GM19043 (cell line): ENCODE results near the gene TMEM109.

Experiments used
- ATAC-seq: cut with Tn5 transposase; IDR thresholded peaks from one replicate; pipeline ENCODE4 v1.9.1; 2021; ENCODE audit warnings: low read depth; ENCODE audit not compliant: unreplicated experiment

TMEM109 gene

DNA sequence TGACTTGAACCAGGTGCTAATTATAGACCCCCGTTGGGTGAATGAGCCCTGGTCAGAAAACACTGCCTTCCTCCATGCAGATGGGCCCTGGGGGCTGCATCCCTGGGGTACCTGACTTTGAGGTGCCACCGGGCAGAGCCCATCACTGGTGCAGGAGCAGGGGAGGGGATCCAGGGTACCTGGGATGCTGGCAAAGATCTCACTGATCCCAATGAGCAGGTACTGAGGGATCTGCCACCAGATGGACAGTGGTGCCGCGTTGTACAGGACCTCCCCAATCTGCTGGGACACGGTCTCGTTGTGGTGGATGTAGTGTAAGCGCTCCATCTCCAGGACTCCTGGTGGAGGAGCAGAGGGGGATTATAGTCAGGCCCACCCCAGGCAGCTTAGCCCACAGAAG, 25.3 kb downstream of the TMEM109 start:
- ATAC-seq, result no peak

DNA sequence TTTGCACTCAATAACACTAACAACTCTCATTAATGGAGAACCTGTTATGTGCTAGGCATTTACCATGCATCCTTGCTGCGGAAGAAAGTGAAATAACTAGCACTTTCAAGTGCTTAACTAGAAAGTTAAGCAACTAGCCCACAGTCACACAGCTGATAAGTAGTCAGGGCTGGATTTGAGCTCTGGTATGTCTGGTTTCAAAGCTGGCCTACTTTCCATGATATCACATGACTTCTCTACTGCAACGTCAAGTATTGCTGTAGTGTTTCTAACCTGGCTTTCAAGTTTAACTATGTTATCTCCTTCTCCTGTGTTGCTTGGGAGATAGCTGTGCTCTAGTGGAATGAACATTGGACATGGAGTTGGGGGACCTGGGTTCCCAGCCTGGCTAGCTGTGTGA, 25.9 kb downstream of the TMEM109 start:
- ATAC-seq, result no peak

DNA sequence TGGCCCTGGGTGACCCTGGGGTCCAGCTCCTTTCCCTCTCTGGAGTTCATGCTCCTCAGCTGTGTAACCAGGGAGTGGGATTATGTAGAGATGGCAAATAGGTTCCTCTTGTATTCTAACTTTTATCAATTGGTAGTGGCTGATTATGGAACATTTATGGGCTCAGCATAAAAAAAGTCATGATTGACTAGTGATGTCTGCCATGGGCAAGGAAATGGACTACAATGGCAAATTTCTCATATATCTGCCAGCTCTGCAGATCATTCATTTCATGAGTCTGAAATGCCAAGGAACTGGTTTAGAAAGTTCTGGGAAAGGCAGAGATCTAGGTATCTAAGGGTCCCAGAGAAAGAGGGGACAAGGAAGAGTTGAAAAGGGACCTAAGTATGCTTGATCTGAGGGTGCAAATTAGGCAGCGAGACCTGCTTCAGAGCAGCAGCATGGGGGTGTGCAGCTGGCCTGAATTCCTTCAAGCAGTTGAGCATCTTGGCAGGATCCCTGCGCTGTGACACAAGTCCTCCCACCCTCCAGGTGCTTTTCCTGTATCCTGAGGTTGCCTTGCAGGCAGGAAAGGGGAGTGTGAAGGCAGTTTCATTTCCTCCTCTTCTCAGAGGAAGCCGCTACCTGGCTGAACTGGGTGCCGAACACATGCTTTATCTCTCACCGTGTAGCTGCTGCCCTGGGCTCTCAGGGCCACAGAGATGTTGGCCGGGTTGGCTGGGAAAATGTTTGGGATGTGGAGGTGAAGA, 27.6 kb downstream of the TMEM109 start:
- ATAC-seq, result no peak

DNA sequence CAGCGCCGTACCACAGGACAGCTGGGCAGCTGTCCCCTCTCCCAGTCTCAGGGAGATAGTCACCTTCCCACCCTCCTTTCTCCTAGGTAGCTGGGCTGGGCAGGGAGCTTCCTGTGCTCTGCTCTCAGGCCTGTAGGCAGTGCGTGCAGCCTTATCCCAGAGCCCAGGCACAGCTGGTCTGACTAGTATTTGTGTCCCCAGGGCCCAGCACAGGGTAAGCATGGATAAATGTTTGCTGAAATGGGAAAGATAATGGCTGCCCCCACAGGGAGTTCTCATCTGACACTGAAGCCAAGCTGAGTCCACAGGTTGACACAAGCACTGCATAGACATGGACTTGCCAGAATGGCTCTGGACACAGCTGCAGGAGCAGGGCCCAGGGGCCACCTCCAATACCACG, 28.3 kb downstream of the TMEM109 start:
- ATAC-seq, result no peak

DNA sequence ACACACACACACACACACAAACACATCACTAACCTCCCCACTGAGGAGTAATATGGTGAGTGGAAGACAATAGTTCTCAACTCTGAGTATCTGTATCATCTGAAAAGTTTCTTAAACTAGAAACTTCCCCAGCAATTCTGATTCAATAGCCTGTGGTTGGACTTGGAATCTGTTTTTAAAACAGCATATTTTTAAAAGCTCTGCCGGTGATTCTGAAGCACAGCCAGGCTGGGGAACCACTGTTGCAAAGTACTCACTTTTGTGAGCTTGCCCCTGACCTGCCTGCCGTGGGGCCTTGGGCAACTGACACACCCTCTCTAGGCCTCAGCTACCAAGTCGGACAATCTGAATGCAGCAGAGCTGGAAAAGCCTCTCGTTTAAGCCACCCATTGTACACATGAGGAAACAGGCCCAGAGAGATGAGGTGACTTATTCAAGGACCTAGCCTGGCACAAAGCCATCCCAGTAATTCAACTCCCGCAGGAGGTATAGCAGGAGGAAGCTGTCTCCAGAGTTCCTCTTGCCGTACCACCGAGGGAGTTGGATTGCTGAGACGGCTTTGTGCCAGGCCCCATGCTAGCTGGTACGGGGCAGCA, 29.1 kb downstream of the TMEM109 start:
- no peak for ATAC-seq

DNA sequence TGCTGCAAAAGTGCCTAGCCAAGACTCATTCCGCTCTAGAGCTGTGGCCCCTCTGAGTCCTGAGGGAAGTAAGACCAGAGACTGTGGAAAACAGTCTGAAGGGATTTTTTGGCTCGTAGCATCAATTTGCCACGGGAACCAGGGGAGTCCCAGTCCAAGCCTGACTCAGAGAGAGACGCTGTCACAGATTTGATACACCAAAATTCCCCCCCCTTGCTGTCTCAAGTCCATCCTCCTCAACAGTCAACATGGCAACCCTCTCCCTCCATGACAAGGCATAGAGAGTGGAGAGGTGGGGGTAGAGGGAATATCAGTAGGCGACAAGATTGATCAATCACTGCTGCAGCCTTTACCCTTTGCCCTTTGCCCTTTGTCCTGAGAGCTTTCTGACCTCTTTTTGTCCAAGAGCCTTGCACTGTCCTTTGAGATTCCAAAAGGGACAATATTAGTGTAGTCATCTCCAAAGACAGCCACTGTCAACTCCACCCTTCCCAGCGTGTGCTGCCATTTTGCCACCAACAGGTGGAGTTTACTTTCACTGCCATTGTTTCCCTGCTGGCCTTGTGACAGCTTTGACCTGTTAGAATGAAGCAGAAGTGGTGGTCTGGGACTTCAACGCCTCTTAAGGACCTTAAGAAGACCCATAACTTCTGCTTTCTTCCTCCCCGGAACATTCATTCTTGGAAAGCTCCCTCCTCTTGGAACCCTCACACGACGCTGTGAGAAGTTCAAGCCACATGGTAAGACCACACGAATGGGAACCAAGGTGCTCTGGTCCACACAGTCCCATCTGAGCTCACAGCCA, 30.7 kb downstream of the TMEM109 start:
- no peak for ATAC-seq

DNA sequence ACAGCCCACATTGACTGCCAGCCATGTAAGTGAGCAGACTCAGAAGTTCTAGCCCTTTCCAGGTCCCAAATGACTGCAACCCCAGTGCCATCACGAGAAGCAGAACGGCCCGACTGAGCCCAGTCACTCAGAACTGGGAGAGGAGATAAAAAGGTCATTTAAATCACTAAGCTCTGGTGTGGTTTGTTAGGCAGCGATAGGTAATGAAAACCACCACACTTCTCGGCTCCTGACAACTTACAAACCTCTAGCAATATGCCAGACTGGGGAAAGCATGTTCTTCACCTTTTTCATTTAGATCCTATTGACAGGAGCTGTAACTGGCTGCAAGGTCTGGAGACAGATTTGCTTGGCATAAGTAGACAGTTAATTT, 31.3 kb downstream of the TMEM109 start:
- ATAC-seq, result no peak

DNA sequence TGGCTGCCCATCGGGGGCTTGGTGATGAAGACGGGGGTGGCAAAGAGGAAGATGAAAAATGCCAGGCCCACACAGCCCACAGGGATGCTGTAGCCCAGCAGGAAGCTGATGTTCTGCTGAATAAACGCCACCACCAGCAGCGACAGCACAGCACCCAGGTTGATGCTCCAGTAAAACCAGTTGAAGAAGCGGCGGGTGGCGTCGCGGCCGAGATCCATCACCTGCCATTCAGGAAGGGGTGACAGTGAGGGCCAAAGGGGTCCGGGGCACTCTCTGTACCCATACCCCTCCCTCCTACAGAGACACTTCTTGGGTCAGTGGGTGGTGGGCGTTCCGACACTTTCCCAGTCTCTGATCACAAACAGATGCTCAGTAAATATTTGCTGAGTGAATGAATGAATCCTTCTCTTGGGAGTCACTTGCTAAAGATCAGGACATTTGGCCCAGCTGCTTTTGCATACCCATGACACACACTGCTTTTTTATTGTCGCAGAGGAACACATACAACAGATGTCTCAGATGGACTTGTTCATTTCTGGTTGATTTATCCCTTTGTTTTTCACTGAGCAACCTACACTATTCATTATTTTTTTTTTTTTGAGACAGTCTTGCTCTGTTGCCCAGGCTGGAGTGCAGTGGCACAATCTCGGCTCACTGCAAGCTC, 32.8 kb downstream of the TMEM109 start:
- ATAC-seq, result no peak

DNA sequence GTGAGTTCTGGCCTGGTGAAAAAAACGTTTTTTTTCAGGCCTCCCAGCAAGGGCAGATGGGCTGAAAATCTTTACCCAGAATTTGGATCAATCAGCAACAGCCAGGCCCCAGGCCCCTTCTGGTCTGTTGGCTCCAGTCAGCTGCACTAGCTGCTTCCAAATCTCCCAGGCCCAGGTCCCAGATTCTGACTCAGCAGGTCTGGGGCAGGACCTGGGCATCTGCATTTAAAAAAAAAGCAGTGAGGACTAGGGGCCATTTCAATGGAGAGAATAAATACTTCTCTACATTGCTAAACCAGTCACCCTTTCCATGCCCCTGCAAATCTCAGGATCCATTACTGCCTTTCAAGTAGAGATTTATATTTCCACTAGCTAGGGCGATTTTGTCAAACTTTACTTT, 33.7 kb downstream of the TMEM109 start:
- ATAC-seq, result no peak

DNA sequence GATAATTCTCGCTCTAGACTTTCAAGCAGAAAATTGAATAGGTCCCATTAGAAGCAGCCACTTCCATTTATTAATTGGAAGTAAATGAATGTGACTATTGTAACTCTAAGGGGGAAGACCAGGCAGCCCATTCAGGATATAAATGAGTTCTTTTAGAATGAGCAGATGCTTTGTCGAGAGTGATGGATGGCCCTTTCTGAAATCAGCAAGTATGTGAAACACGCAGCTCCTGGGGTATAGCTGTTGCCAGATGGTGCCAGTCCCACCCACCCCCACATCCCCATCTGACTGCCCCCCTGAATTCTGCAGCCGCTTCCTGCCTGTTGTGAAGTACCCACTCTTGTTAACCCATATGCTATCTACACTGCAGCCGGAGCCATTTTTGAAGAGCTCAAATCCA, 34.3 kb downstream of the TMEM109 start:
- no peak for ATAC-seq

DNA sequence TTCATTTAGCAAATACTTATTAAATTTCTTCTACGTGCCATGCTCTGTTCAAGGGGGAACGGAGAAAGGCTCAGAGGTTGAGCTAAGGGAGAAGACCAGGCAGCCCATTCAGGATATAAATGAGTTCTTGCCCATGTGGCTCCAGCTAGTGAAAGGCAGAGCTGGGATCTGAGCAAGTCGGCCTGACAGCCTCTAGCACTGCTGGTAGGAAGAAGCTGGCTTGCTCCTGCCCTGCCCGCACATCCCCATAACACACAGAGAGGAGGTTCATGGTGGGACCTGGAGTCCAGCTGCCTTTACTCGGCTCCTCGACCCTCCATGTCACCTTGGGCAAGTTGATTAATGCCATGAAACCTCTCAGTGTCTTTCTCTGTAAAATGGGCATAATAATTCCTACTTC, 36.1 kb downstream of the TMEM109 start:
- no peak for ATAC-seq

DNA sequence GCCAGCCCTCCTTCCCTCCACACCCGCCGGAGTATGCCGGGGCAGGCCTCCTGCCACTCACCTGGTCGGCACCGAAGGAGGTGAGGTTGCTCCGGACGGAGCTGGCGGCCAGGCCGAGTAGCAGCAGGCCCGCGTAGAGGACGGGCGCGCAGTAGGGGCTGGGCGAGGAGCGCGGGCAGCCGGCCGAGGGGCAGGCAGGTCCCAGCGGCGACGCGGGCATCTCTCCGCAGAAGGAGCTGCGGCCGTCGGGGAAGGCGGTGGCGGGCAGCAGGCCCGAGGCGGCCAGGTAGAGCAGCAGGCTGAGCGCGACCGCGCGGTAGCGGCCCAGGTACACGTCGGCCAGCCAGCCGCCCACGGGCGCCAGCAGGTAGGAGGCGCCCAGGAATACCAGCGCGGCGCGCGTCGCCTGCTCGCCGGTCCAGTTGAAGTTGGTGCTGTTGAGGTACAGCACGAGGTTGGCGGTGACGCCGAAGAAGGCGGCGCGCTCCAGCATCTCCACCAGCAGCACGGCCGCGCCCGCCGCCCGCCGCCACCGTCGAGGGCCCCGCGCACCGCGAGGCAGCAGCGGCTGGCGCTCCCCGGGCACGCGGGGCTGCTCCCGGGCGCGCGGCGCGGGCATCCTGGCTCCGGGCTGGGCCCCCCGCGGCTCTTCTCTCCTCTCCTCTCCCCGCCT, 37.1 kb downstream of the TMEM109 start:
- ATAC-seq, result no peak

DNA sequence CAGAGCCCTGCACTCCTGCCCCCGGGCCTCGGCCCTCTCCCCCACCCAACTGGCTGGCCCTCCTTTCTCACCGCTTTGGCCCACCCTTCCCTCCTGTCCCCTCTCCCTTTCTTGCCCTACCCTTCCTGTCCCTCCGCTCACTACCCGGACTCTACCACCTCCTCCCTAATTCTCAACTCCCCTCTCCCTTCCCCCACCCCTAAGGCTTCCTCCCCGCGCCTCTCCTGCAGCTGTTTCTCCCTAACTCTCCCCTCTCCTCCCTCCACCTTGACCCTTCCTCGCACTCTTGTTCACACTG, 37.6 kb downstream of the TMEM109 start:
- no peak for ATAC-seq

DNA sequence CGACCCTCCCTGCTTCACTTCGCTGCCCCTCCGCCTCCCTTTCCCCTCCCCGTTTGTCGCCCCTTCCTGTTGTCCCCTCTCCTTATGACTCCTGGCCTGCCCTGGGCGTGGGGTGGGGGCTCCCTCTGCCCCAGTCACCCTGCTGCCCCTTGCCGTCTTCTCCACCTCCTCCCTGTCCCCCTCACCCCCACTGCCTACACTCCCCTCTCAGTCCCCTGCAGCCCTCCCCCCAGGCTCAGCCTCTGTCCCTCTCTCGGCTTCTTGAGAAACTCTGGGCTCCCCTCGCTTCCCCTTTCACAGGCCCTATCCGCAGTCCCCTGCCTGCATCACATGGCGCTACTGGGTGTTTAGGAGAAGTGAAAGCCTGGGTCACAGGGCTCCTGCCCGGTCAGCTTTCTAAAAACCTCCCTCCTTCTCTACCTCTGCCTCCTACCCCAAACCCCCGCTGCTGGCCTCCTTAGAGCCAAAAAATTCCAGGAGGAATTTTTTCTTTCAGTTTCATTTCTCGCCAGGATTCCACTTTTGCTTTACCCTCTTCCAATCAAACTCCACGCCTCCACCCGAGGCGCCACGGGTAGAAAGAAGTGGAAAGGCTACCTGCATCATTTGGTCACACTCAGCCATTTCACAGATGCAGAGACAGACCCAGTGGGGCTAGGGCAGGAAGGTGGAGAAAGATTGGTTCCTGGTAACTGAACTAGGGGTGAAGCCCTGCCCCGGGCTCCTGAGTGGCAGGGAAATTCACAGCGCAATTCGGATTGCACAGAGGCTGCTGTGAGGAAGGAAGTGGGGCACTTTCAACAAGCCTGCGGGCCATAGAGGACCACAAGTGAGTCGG, 38.2 kb downstream of the TMEM109 start, which contains the start of gene SLC15A3:
Gene SLC15A3 (minus strand): TSS at position 273 of the 838 bp plus-strand sequence. CDS start 625 bp downstream, outside the sequence.
- ATAC-seq, result peak; percentile 79

DNA sequence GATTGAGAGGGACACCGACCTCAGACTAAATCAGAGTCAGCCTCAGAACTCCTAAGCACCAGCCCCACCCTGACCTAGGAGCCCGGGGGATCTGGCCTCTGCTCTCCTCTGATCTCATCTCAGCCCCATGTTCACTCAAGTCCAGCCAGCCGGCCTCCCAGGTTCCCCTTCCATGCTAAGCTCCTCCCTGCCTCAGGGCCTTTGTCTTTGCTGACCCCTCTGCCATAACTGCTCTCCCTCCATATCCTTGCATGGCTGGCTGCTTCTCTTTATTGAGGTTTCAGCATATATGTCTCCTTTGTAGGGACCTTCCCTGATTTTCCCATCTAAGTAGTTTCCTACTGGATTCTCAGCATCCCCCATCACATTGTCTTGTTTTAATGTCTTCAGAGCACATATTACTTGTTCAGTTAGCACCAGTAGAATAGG, 38.8 kb downstream of the TMEM109 start:
- ATAC-seq, result peak; percentile 1

DNA sequence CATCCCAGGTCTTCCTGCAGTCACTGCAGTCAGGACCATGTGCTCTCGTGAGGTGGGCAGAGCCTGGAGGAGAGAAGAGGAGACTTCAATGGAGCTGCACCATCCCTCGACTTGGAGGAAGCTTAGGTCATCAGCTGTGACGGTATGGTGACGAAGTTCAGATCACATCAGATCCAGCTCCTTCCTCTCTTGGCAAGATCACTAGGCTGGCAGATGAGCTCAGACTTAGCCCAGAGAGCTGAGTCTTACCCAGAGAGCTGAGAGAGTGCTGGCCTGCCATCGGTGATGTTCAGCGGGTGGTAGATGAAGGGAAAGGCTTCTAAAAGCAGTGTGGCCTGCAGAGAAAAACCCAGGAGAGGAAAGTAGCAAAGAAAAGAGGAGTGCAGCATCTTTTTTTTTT, 39.8 kb downstream of the TMEM109 start:
- ATAC-seq, result no peak

DNA sequence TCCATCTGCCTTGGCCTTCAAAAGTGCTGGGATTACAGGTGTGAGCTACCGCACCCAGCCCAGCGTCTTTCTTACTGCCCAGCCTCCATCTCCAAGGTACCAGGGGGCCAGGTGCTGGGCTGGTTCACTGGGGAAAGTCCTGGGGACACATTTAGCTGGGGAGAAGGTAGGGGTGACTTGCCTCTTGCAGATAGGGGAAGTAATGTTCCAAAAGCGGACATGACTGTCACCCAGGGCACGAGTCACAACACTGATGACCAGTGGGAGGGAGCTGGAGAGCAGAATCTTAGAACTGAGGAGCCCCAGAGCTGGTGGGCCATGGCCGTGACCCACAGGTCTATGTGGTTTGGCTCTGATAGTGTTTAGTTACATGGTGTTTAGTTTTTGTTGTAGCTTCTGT, 40.5 kb downstream of the TMEM109 start:
- ATAC-seq, result no peak

DNA sequence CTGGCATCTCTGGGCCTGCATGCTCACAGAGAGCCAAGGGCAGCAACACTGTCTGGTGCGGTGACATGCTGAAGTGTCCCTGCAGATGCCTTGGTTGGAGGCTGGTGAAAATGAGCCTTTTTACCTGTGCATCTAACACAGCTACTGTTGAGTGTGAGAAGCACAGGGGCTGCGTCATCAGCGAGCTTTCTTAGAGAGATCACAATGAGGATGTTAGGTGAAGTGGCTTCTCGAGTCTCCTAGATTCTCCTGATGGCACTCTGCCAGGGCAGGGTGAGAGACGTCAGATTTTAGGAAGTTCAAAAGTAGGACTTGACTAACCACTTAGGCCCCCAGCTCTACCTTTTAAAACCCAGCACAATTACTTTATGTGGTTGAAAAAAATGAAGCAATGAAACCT, 41.6 kb downstream of the TMEM109 start:
- no peak for ATAC-seq

DNA sequence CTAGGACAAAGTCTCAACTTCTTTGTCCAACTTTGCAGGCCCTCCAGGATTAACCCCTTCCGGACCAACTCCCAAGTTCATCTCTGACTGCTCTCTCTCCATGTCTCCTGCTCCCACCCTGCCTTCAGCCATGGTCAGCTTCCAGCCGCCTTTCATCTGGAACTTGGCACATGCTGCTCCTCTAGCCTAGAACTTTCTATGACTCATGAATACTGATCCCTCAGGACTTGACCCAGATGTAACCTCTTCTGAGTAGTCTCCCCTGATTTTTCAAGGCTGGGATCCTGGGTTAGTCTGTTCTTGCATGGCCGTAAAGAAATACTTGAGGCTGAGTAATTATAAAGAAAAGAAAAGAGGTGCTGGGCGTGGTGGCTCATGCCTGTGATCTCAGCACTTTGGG, 43.2 kb downstream of the TMEM109 start:
- no peak for ATAC-seq

DNA sequence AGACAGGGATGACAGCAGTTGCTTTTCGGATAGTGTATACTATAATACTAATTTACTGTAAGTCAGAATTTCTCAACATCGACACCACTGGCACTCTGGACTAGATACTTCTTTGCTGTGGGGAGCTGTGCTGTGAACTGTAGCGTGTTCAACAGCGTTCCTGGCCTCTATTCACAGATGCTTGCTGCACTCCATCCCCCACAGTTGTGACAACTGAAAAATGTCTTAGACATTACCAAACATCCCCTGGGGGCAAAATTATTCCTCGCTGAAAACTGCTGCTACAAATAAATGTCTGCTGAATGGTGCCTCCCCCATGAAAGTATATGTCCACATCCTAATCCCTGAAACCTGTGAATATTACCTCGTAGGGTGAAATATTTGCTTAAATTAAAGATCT, 45.5 kb downstream of the TMEM109 start:
- ATAC-seq, result no peak
